Measurements from ENCODE around the gene WSCD2.

The WSCD2 gene

GRCh38 chr12:108237272-108237671 lies 108.2 kb downstream of the WSCD2 start:
- DNase-seq (ENCODE audit: extremely low spot score), result no peak
- ChIA-PET POLR2A (no interaction called here), CTCF (interaction anchor here (1.0 to 2.8 kb wide), 5 partner anchors 9 to 241 kb away, joined by 3 to 6 read pairs (median 5); no protein-coding TSS in a partner anchor)
- no peak for TF ChIP-seq CTCF (IDR thresholded peaks at IDR 0.05; ENCODE audit: control extremely low read depth, extremely low read depth, low read depth, missing control alignments)

GRCh38 chr12:108238474-108238873 lies 109.4 kb downstream of the WSCD2 start:
- ChIA-PET CTCF (interaction anchor here (0.7 to 1.9 kb wide), 5 partner anchors 8 to 218 kb away, joined by 3 to 7 read pairs (median 5); no protein-coding TSS in a partner anchor), POLR2A (no interaction called here)
- no peak for TF ChIP-seq CTCF (IDR thresholded peaks at IDR 0.05; ENCODE audit: control extremely low read depth, extremely low read depth, low read depth, missing control alignments)
- no peak for DNase-seq (ENCODE audit: extremely low spot score)

GRCh38 chr12:108239378-108239777 lies 110.3 kb downstream of the WSCD2 start:
- CTCF ChIA-PET, result interaction anchor here (1.1 to 1.9 kb wide), 3 partner anchors 7 to 14 kb away, joined by 3 to 7 read pairs (median 5); no protein-coding TSS in a partner anchor
- TF ChIP-seq CTCF (IDR thresholded peaks at IDR 0.05; ENCODE audit: control extremely low read depth, extremely low read depth, low read depth, missing control alignments), result no peak
- POLR2A ChIA-PET, result no interaction called here
- DNase-seq (ENCODE audit: extremely low spot score), result no peak

GRCh38 chr12:108240027-108240785 lies 111.1 kb downstream of the WSCD2 start:
- TF ChIP-seq CTCF (IDR thresholded peaks at IDR 0.05; ENCODE audit: control extremely low read depth, extremely low read depth, low read depth, missing control alignments), result no peak
- ChIA-PET POLR2A (no interaction called here), CTCF (no interaction called here)
- no peak for DNase-seq (ENCODE audit: extremely low spot score)

GRCh38 chr12:108240928-108241327 lies 111.8 kb downstream of the WSCD2 start:
- POLR2A ChIA-PET, result no interaction called here
- CTCF ChIA-PET, result interaction anchor here (1.1 to 1.2 kb wide), 2 partner anchors 11 to 216 kb away, joined by 3 read pairs; no protein-coding TSS in a partner anchor

More at GRCh38 chr12:108240928-108241327, 111.8 kb downstream of the WSCD2 start:
- DNase-seq (ENCODE audit: extremely low spot score), result no peak
- TF ChIP-seq CTCF (IDR thresholded peaks at IDR 0.05; ENCODE audit: control extremely low read depth, extremely low read depth, low read depth, missing control alignments), result no peak
